GM12878 (cell line): ENCODE results near the gene ANXA5. TPM values are rescaled to one million over a fixed set of nuclear protein-coding genes. Genes with fewer than 3 reads are reported as not detected.

Source experiments
- ATAC-seq: fragments of 200-7000 bp; cut with Tn5 transposase; 3 replicates; pipeline ENCODE4 v1.9.1; 2020; ENCODE audit warnings: mild to moderate bottlenecking, moderate library complexity
- BruUV-seq: library from RNA; stranded (reverse); fragments of 400-500 nt; replicated peaks from 2 replicates; lab custom pipeline; 2021; lab: Mats Ljungman, UMichigan
- CTCF ChIA-PET: fragments of 300-600 bp; sonication (Branson Sonifier 250); formaldehyde crosslinking; extraction: SDS; loops from one replicate; lab custom pipeline; 2021; ENCODE audit warnings: inconsistent platforms; lab: Yijun Ruan, JAX
- POLR2A ChIA-PET: fragments of 350-600 bp; formaldehyde crosslinking; extraction: SDS; loops from one replicate; lab custom pipeline; 2021; ENCODE audit warnings: inconsistent platforms; lab: Charles Lee
- RAD21 ChIA-PET: fragments of 300-600 bp; sonication (Branson Sonifier 250); formaldehyde crosslinking; loops from one replicate; lab custom pipeline; 2023; ENCODE audit warnings: antibody characterized with exemption; ENCODE audit not compliant: unreplicated experiment; lab: Charles Lee
- SMC1A ChIA-PET: fragments of 300-600 bp; sonication (Branson Sonifier 250); formaldehyde crosslinking; loops from one replicate; lab custom pipeline; 2023; ENCODE audit not compliant: unreplicated experiment, uncharacterized antibody; lab: Charles Lee
- DNase-seq: peaks from one replicate; pipeline ENCODE4 v3.0.0-alpha.2; 2011; ENCODE audit warnings: low read depth, low spot score
- FAIRE-seq: peaks from 3 replicates; lab custom pipeline; 2011; peaks lifted over from hg19 to GRCh38; lab: Jason Lieb, UNC
- H2AFZ ChIP-seq: 2 replicates; pipeline ENCODE4 v1.6.0; 2011; ENCODE audit warnings: low read depth, low read length, control low read depth; ENCODE audit not compliant: control insufficient read depth
- H3K27ac ChIP-seq: 2 replicates; pipeline ENCODE4 v1.5.1; 2011; ENCODE audit warnings: control low read depth; ENCODE audit not compliant: control insufficient read depth, insufficient read depth
- H3K27me3 ChIP-seq, 2 experiments: replicated peaks in 1 of 2; 2 replicates each; pipeline versions ENCODE4 v1.6.0 to v1.6.1; 2011; ENCODE audit warnings: low read length in 1 of 2; ENCODE audit not compliant: control insufficient read depth in 2 of 2, insufficient read depth in 2 of 2
- H3K36me3 ChIP-seq, 2 experiments: 2 replicates each; pipeline ENCODE4 v1.5.1; 2011; ENCODE audit warnings: low read length in 1 of 2; ENCODE audit not compliant: control insufficient read depth in 2 of 2, insufficient read depth in 2 of 2
- H3K4me1 ChIP-seq: 2 replicates; pipeline ENCODE4 v1.6.1; 2011; ENCODE audit warnings: mild to moderate bottlenecking, low read length, moderate library complexity, mixed read lengths; ENCODE audit not compliant: control insufficient read depth, insufficient read depth
- H3K4me2 ChIP-seq: 2 replicates; pipeline ENCODE4 v1.6.0; 2011; ENCODE audit warnings: control low read depth; ENCODE audit not compliant: control insufficient read depth, insufficient read depth
- H3K4me3 ChIP-seq: fragments of 200-600 bp; sonication (generic); 2 replicates; pipeline ENCODE4 v1.5.1; 2016
- H3K79me2 ChIP-seq: 2 replicates; pipeline ENCODE4 v1.6.0; 2011; ENCODE audit warnings: low read length; ENCODE audit not compliant: control insufficient read depth, insufficient read depth
- H3K9ac ChIP-seq: 2 replicates; pipeline ENCODE4 v1.8.0; 2011; ENCODE audit warnings: low read length, control low read depth, mixed read lengths; ENCODE audit not compliant: control insufficient read depth, insufficient read depth
- H3K9me3 ChIP-seq: replicated peaks from 3 replicates; pipeline ENCODE4 v1.5.1; 2011; ENCODE audit warnings: mild to moderate bottlenecking, low read length; ENCODE audit not compliant: control insufficient read depth, insufficient read depth
- H4K20me1 ChIP-seq: 2 replicates; pipeline ENCODE4 v1.6.0; 2011; ENCODE audit not compliant: control insufficient read depth, insufficient read depth
- IKZF1 ChIP-seq: fragments of 450-650 bp; conservative IDR thresholded peaks from 2 replicates; pipeline ENCODE4 v1.6.1; 2017; ENCODE audit warnings: antibody characterized with exemption, mild to moderate bottlenecking
- NFIC ChIP-seq: IDR thresholded peaks from 2 replicates; pipeline ENCODE4 v1.6.1; 2012; ENCODE audit warnings: low read depth, mild to moderate bottlenecking, inconsistent platforms, low read length, moderate library complexity
- NFYA ChIP-seq: IDR thresholded peaks from 2 replicates; pipeline ENCODE4 v1.6.1; 2011; ENCODE audit warnings: low read depth, mild to moderate bottlenecking, low read length, improper control_type of control experiment, borderline replicate concordance
- WGBS: methylation state at CpG from one replicate; pipeline ENCODE4 v1.1.6; 2016; ENCODE audit warnings: low lambda C conversion rate; ENCODE audit not compliant: insufficient replicate concordance, insufficient coverage; ENCODE audit errors: missing lambda C conversion rate; 5-methylcytosine and 5-hydroxymethylcytosine counted together
- in situ Hi-C: fragments of 300-500 bp; cut with MboI; formaldehyde crosslinking; loops from 9 replicates; pipeline ENCODE4 v1.14.3; 2018; ENCODE audit warnings: mixed read lengths
- intact Hi-C: fragments of 100-400 bp; cut with micrococcal nuclease; formaldehyde crosslinking; loops from one replicate; pipeline ENCODE4 v1.14.2; 2022; ENCODE audit not compliant: unreplicated experiment
- polyA plus RNA-seq, 11 experiments: library from polyadenylated mRNA; depleted of rRNA in 4 of 11; unstranded in 6 of 11; stranded (reverse) in 5 of 11; fragments of >200 nt; fragmentation: Nextera tagmentation in 4 of 11; fragmentation: Illumina TruSeq in 1 of 11; extraction: Ambion mirVana in 4 of 11; extraction: Trizol in 1 of 11; gene quantifications; 1 replicate in 1 of 11; 2 replicates in 10 of 11; pipeline versions ENCODE4 v1.2.1 to v1.2.3, GENCODE V29; 2011 to 2016; ENCODE audit warnings: inconsistent platforms in 2 of 11, missing spikeins in 2 of 11, low read depth in 1 of 11
- total RNA-seq, 4 experiments: library from RNA; depleted of rRNA in 3 of 4; stranded (reverse); fragments of >200 nt in 3 of 4; fragmentation: Illumina TruSeq in 1 of 4; extraction: Trizol in 1 of 4; gene quantifications; 2 replicates each; pipeline versions ENCODE4 v1.2.1 to v1.2.3, GENCODE V29; 2013 to 2021
- TF ChIP-seq, protein P1 (sequence below): fragments of 450-650 bp; IDR thresholded peaks from 2 replicates; pipeline ENCODE4 v1.6.1; 2017; ENCODE audit warnings: mild to moderate bottlenecking, moderate library complexity
- TF ChIP-seq, protein P2 (sequence below): fragments of 450-650 bp; IDR thresholded peaks from 2 replicates; pipeline ENCODE4 v1.6.1; 2014; ENCODE audit warnings: mild to moderate bottlenecking

ANXA5 gene
- total and polyA plus RNA-seq, 10 of the 15 experiments (the other 5 are each of a cell fraction or from before 2014, with no cell fraction given): 101 to 249 (median 169) TPM

DNA sequence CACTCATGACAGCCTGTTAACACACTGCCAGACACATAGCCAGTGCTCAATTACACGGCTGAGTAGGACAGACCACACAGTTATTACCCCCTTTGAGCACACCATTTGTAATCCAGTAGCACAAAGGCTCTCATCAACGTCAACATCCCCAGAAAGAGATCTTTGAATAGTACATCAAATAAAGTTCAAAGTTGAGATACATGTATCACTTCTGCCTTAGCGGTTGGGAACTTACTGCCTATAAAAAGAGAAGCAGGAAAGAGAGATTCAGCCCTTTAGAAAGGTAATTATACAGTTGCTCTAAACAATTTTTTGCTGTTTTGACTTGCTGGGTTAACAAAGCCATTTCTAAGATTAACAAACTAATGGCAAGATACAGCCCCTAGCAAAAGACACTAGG is 16.2 kb downstream of the ANXA5 start:
- ChIA-PET CTCF (interaction anchor here (0.7 to 1.5 kb wide), 3 partner anchors 16 to 56 kb away, joined by 3 to 4 read pairs (median 3); partner anchors contain the start of gene ANXA5), POLR2A (no interaction called here)
- intact Hi-C loops (no loop called here), in situ Hi-C loops (no loop called here)
- H4K20me1 ChIP-seq: no peaks in the 10 kb centered on the region
- FAIRE-seq (no peak), ATAC-seq (no peak)
- 96% methylated on average over 3 of the region's 3 CpGs for WGBS
- no peaks in the 10 kb centered on the region for H3K27me3 ChIP-seq
- H2AFZ ChIP-seq: no peak overlapping the region
- H3K36me3 ChIP-seq: peaks cover 10 to 28% of the 10 kb centered on the region in 2 experiments
- no peaks in the 10 kb centered on the region for H3K9me3 ChIP-seq
- no peak overlapping the region for H3K9ac ChIP-seq
- H3K4me3 ChIP-seq: no peak overlapping the region
- H3K27ac ChIP-seq: no peak overlapping the region
- H3K79me2 ChIP-seq: no peaks in the 10 kb centered on the region
- no peak overlapping the region for H3K4me2 ChIP-seq
- H3K4me1 ChIP-seq: no peaks in the 10 kb centered on the region
- TF ChIP-seq NFYA (no peak), IKZF1 (no peak), NFIC (no peak)
- TF ChIP-seq, protein P1, sequence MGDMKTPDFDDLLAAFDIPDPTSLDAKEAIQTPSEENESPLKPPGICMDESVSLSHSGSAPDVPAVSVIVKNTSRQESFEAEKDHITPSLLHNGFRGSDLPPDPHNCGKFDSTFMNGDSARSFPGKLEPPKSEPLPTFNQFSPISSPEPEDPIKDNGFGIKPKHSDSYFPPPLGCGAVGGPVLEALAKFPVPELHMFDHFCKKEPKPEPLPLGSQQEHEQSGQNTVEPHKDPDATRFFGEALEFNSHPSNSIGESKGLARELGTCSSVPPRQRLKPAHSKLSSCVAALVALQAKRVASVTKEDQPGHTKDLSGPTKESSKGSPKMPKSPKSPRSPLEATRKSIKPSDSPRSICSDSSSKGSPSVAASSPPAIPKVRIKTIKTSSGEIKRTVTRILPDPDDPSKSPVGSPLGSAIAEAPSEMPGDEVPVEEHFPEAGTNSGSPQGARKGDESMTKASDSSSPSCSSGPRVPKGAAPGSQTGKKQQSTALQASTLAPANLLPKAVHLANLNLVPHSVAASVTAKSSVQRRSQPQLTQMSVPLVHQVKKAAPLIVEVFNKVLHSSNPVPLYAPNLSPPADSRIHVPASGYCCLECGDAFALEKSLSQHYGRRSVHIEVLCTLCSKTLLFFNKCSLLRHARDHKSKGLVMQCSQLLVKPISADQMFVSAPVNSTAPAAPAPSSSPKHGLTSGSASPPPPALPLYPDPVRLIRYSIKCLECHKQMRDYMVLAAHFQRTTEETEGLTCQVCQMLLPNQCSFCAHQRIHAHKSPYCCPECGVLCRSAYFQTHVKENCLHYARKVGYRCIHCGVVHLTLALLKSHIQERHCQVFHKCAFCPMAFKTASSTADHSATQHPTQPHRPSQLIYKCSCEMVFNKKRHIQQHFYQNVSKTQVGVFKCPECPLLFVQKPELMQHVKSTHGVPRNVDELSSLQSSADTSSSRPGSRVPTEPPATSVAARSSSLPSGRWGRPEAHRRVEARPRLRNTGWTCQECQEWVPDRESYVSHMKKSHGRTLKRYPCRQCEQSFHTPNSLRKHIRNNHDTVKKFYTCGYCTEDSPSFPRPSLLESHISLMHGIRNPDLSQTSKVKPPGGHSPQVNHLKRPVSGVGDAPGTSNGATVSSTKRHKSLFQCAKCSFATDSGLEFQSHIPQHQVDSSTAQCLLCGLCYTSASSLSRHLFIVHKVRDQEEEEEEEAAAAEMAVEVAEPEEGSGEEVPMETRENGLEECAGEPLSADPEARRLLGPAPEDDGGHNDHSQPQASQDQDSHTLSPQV: no peak
- TF ChIP-seq, protein P2, sequence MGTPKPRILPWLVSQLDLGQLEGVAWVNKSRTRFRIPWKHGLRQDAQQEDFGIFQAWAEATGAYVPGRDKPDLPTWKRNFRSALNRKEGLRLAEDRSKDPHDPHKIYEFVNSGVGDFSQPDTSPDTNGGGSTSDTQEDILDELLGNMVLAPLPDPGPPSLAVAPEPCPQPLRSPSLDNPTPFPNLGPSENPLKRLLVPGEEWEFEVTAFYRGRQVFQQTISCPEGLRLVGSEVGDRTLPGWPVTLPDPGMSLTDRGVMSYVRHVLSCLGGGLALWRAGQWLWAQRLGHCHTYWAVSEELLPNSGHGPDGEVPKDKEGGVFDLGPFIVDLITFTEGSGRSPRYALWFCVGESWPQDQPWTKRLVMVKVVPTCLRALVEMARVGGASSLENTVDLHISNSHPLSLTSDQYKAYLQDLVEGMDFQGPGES: no peak
- TF ChIP-seq, all 136 proteins: peak for 0
- SMC1A ChIA-PET: interaction anchor here (1.0 to 1.8 kb wide), 3 partner anchors 9 to 26 kb away, joined by 3 to 4 read pairs (median 4); no protein-coding TSS in a partner anchor
- RAD21 ChIA-PET: interaction anchor here (1.3 kb wide), 1 partner anchor 16 kb away, joined by 7 read pairs; the partner anchor contains the start of gene ANXA5
- no TSS peak for BruUV-seq
- no peak for DNase-seq
